ENCODE measurements around the gene DEGS1.

- TF ChIP-seq CTCF (conservative IDR thresholded peaks at IDR 0.05; ENCODE audit: low read depth in 2 of 2) (no peak), POLR2AphosphoS5 (IDR thresholded peaks at IDR 0.05; ENCODE audit: low read depth) (no peak), EZH2 (IDR thresholded peaks at IDR 0.05; ENCODE audit: low read depth, unreplicated experiment) (no peak), JUNB (IDR thresholded peaks at IDR 0.05; ENCODE audit: unreplicated experiment) (no peak), REST (IDR thresholded peaks at IDR 0.05; ENCODE audit: unreplicated experiment) (no peak), STAT1 (IDR thresholded peaks at IDR 0.05; ENCODE audit: unreplicated experiment) (no peak), CREB1 (CRISPR knock-in tag; IDR thresholded peaks at IDR 0.05; ENCODE audit: low read depth) (no peak), ETS1 (IDR thresholded peaks at IDR 0.05) (no peak), ZNF331 (CRISPR knock-in tag; IDR thresholded peaks at IDR 0.05; ENCODE audit: low read depth) (no peak), EZH2phosphoT487 (IDR thresholded peaks at IDR 0.05; ENCODE audit: unreplicated experiment) (no peak), ZNF114 (CRISPR knock-in tag; IDR thresholded peaks at IDR 0.05) (no peak), ZNF462 (CRISPR knock-in tag; IDR thresholded peaks at IDR 0.05) (no peak)
Measured at GRCh38 chr1:224137518-224137917, 45.5 kb upstream of the DEGS1 start.

All from GM23338 (cell line).